ENCODE data around the gene RNF144A.
"Not testable (repeated sequence)": the region's sequence is repeated elsewhere in the genome, so short reads cannot be mapped to it uniquely, and the experiment has no call there.

RNF144A gene

GRCh38 chr2:6930923-6931647, 13.9 kb downstream of the RNF144A start:
- DNase-seq, result no peak

GRCh38 chr2:6931753-6932152, 14.5 kb downstream of the RNF144A start:
- no peak for DNase-seq

- no peak for DNase-seq
Measured at GRCh38 chr2:6932206-6932605, 15.0 kb downstream of the RNF144A start.

GRCh38 chr2:6932828-6933227, 15.6 kb downstream of the RNF144A start:
- no peak for DNase-seq

GRCh38 chr2:6933911-6934310, 16.7 kb downstream of the RNF144A start:
- DNase-seq, result no peak

- DNase-seq, result no peak
Measured at GRCh38 chr2:6934345-6934744, 17.1 kb downstream of the RNF144A start.

GRCh38 chr2:6934758-6935651, 17.8 kb downstream of the RNF144A start:
- DNase-seq, result no peak

- DNase-seq, result not testable (repeated sequence)
Measured at GRCh38 chr2:6935652-6936020, 18.4 kb downstream of the RNF144A start.

- DNase-seq, result no peak
Measured at GRCh38 chr2:6937157-6937556, 19.9 kb downstream of the RNF144A start.

GRCh38 chr2:6937582-6937981, 20.4 kb downstream of the RNF144A start:
- DNase-seq, result no peak

GRCh38 chr2:6939071-6939470, 21.9 kb downstream of the RNF144A start:
- DNase-seq, result no peak

- DNase-seq, result no peak
Measured at GRCh38 chr2:6940820-6941219, 23.6 kb downstream of the RNF144A start.

GRCh38 chr2:6941299-6942046, 24.3 kb downstream of the RNF144A start:
- DNase-seq, result no peak

GRCh38 chr2:6942848-6943247, 25.6 kb downstream of the RNF144A start:
- no peak for DNase-seq

- DNase-seq, result no peak
Measured at GRCh38 chr2:6943523-6943922, 26.3 kb downstream of the RNF144A start.

GRCh38 chr2:6943971-6944370, 26.8 kb downstream of the RNF144A start:
- no peak for DNase-seq

GRCh38 chr2:6944555-6944954, 27.3 kb downstream of the RNF144A start:
- no peak for DNase-seq

- no peak for DNase-seq
Measured at GRCh38 chr2:6945087-6945813, 28.0 kb downstream of the RNF144A start.

- no peak for DNase-seq
Measured at GRCh38 chr2:6945821-6946220, 28.6 kb downstream of the RNF144A start.

- no peak for DNase-seq
Measured at GRCh38 chr2:6946722-6947121, 29.5 kb downstream of the RNF144A start.

GRCh38 chr2:6947929-6948676, 30.9 kb downstream of the RNF144A start:
- DNase-seq, result no peak

All from NCI-H446 (cell line).